ENCODE measurements around the gene BOD1L1.

- TF ChIP-seq CTCF (IDR thresholded peaks at IDR 0.05; ENCODE audit: low read length) (no peak), EZH2 (IDR thresholded peaks at IDR 0.05; ENCODE audit: borderline replicate concordance, low read length) (no peak)
Measured at GRCh38 chr4:13674971-13675370, 47.4 kb upstream of the BOD1L1 start.
